Measurements from ENCODE around the gene FOXN4.

Gene FOXN4

DNA sequence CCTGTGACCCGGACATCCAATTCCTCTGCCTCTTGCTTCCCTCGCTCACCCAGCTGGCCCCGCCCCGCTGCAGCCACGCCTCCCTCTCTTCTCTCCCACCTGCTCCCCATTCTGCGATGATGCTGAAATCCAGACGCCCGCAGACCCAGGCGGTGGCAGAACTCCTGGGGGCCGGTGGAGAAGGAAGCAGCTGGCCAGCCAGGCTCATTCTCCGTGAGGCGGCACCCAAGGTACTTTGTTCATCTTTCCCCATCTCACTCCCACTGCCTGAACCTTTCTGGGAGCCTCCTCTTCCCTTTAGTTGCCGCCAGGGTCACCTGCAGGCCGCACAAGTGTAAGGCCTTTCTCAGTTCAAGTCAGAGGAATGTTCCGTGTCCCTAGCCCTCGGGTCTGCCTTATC is 35.7 kb downstream of the FOXN4 start:
- Histone ChIP-seq H3K4me1 (ENCODE audit: control insufficient read depth, insufficient read depth, low read length, poor library complexity, severe bottlenecking) (no peaks in the 10 kb centered on the region), H3K4me3 (ENCODE audit: insufficient read depth, low read depth, low read length, poor library complexity, severe bottlenecking) (no peak overlapping the region), H3K27me3 (replicated peaks; ENCODE audit: control insufficient read depth, insufficient read depth, low read length, poor library complexity, severe bottlenecking) (no peaks in the 10 kb centered on the region), H3K9me3 (ENCODE audit: control insufficient read depth, low read length) (no peaks in the 10 kb centered on the region), H3K27ac (ENCODE audit: insufficient read depth, low read length, poor library complexity, severe bottlenecking) (no peak overlapping the region), H3K36me3 (ENCODE audit: control insufficient read depth, insufficient read depth, low read length) (no peaks in the 10 kb centered on the region)
- no peak for DNase-seq

GRCh38 chr12:109271418-109271817 is 37.7 kb downstream of the FOXN4 start:
- Histone ChIP-seq H3K27me3 (replicated peaks; ENCODE audit: control insufficient read depth, insufficient read depth, low read length, poor library complexity, severe bottlenecking) (no peaks in the 10 kb centered on the region), H3K9me3 (ENCODE audit: control insufficient read depth, low read length) (no peaks in the 10 kb centered on the region), H3K27ac (ENCODE audit: insufficient read depth, low read length, poor library complexity, severe bottlenecking) (no peak overlapping the region), H3K36me3 (ENCODE audit: control insufficient read depth, insufficient read depth, low read length) (no peaks in the 10 kb centered on the region), H3K4me1 (ENCODE audit: control insufficient read depth, insufficient read depth, low read length, poor library complexity, severe bottlenecking) (no peaks in the 10 kb centered on the region), H3K4me3 (ENCODE audit: insufficient read depth, low read depth, low read length, poor library complexity, severe bottlenecking) (no peak overlapping the region)
- no peak for DNase-seq

- H3K4me3 ChIP-seq (ENCODE audit: insufficient read depth, low read depth, low read length, poor library complexity, severe bottlenecking) = no peak overlapping the region
- H3K9me3 ChIP-seq (ENCODE audit: control insufficient read depth, low read length) = no peaks in the 10 kb centered on the region
Measured at GRCh38 chr12:109270494-109270893, 38.6 kb downstream of the FOXN4 start.

GRCh38 chr12:109269428-109269827 is 39.7 kb downstream of the FOXN4 start:
- H3K9me3 ChIP-seq (ENCODE audit: control insufficient read depth, low read length) = no peaks in the 10 kb centered on the region
- peaks cover 5% of the 10 kb centered on the region for H3K36me3 ChIP-seq (ENCODE audit: control insufficient read depth, insufficient read depth, low read length)
- no peaks in the 10 kb centered on the region for H3K4me1 ChIP-seq (ENCODE audit: control insufficient read depth, insufficient read depth, low read length, poor library complexity, severe bottlenecking)
- no peaks in the 10 kb centered on the region for H3K27me3 ChIP-seq (replicated peaks; ENCODE audit: control insufficient read depth, insufficient read depth, low read length, poor library complexity, severe bottlenecking)
- no peak overlapping the region for H3K4me3 ChIP-seq (ENCODE audit: insufficient read depth, low read depth, low read length, poor library complexity, severe bottlenecking)
- H3K27ac ChIP-seq (ENCODE audit: insufficient read depth, low read length, poor library complexity, severe bottlenecking) = no peak overlapping the region
- DNase-seq = no peak

More at GRCh38 chr12:109270494-109270893, 38.6 kb downstream of the FOXN4 start:
- DNase-seq = no peak
- no peaks in the 10 kb centered on the region for H3K4me1 ChIP-seq (ENCODE audit: control insufficient read depth, insufficient read depth, low read length, poor library complexity, severe bottlenecking)
- H3K27ac ChIP-seq (ENCODE audit: insufficient read depth, low read length, poor library complexity, severe bottlenecking) = no peak overlapping the region
- no peaks in the 10 kb centered on the region for H3K36me3 ChIP-seq (ENCODE audit: control insufficient read depth, insufficient read depth, low read length)
- H3K27me3 ChIP-seq (replicated peaks; ENCODE audit: control insufficient read depth, insufficient read depth, low read length, poor library complexity, severe bottlenecking) = no peaks in the 10 kb centered on the region

DNA sequence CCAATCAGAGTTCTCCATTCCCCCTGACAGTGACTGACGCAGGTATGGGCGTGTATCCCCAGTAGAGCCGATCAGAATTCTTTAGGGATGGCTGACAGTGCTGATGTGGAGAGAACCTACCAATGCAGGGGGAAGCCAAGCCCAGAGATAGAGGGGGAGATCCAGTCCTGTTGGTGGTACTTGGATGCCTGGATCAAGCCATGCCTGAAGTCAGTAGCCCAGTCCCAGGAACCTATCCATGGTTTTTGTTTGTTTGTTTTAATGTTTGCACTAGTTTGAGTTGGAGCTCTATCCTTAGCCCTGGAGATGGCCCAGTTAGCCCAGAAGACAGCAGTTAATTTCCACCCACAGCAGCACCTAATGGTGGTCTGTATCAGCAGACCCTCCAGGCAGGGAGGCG is 40.2 kb downstream of the FOXN4 start:
- no peaks in the 10 kb centered on the region for H3K9me3 ChIP-seq (ENCODE audit: control insufficient read depth, low read length)
- no peaks in the 10 kb centered on the region for H3K4me1 ChIP-seq (ENCODE audit: control insufficient read depth, insufficient read depth, low read length, poor library complexity, severe bottlenecking)
- no peak overlapping the region for H3K4me3 ChIP-seq (ENCODE audit: insufficient read depth, low read depth, low read length, poor library complexity, severe bottlenecking)
- H3K27me3 ChIP-seq (replicated peaks; ENCODE audit: control insufficient read depth, insufficient read depth, low read length, poor library complexity, severe bottlenecking) = no peaks in the 10 kb centered on the region
- H3K36me3 ChIP-seq (ENCODE audit: control insufficient read depth, insufficient read depth, low read length) = peaks cover 6% of the 10 kb centered on the region
- H3K27ac ChIP-seq (ENCODE audit: insufficient read depth, low read length, poor library complexity, severe bottlenecking) = no peak overlapping the region
- no peak for DNase-seq

- no peaks in the 10 kb centered on the region for H3K9me3 ChIP-seq (ENCODE audit: control insufficient read depth, low read length)
- no peak overlapping the region for H3K27ac ChIP-seq (ENCODE audit: insufficient read depth, low read length, poor library complexity, severe bottlenecking)
- peaks cover 6% of the 10 kb centered on the region for H3K36me3 ChIP-seq (ENCODE audit: control insufficient read depth, insufficient read depth, low read length)
- DNase-seq = no peak
- no peak overlapping the region for H3K4me3 ChIP-seq (ENCODE audit: insufficient read depth, low read depth, low read length, poor library complexity, severe bottlenecking)
- H3K27me3 ChIP-seq (replicated peaks; ENCODE audit: control insufficient read depth, insufficient read depth, low read length, poor library complexity, severe bottlenecking) = no peaks in the 10 kb centered on the region
- H3K4me1 ChIP-seq (ENCODE audit: control insufficient read depth, insufficient read depth, low read length, poor library complexity, severe bottlenecking) = no peaks in the 10 kb centered on the region
Measured at GRCh38 chr12:109267361-109267760, 41.7 kb downstream of the FOXN4 start.

- H3K9me3 ChIP-seq (ENCODE audit: control insufficient read depth, low read length) = no peaks in the 10 kb centered on the region
- H3K27me3 ChIP-seq (replicated peaks; ENCODE audit: control insufficient read depth, insufficient read depth, low read length, poor library complexity, severe bottlenecking) = no peaks in the 10 kb centered on the region
- no peak overlapping the region for H3K4me3 ChIP-seq (ENCODE audit: insufficient read depth, low read depth, low read length, poor library complexity, severe bottlenecking)
- no peak overlapping the region for H3K27ac ChIP-seq (ENCODE audit: insufficient read depth, low read length, poor library complexity, severe bottlenecking)
- DNase-seq = no peak
- H3K4me1 ChIP-seq (ENCODE audit: control insufficient read depth, insufficient read depth, low read length, poor library complexity, severe bottlenecking) = no peaks in the 10 kb centered on the region
- H3K36me3 ChIP-seq (ENCODE audit: control insufficient read depth, insufficient read depth, low read length) = peaks cover 10% of the 10 kb centered on the region
Measured at GRCh38 chr12:109266106-109266879, 42.8 kb downstream of the FOXN4 start.

DNA sequence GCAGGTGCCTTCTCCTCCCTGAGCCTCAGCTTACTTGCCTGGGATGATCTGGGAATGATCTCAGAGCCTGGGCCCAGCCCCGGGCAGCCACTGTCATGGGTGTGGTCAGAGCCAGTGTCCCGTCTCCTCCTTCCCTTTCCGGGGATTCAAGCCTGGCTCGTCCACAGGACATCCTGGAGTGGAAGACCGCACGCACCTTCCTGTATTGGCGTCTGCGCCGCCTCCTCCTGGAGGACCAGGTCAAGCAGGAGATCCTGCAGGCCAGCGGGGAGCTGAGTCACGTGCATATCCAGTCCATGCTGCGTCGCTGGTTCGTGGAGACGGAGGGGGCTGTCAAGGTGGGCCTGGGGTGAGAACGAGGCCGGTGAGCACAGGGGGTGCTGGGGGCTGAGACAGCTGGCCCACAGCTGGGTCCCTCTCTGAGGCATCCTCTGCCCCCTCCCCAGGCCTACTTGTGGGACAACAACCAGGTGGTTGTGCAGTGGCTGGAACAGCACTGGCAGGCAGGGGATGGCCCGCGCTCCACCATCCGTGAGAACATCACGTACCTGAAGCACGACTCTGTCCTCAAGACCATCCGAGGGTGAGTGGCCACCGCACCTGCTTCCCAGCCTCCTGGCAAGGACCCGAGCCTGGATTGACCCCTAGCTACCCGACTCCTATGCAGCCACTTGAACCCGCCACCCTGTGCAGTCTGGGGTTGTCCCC is 44.0 kb downstream of the FOXN4 start:
- Histone ChIP-seq H3K4me1 (ENCODE audit: control insufficient read depth, insufficient read depth, low read length, poor library complexity, severe bottlenecking) (no peaks in the 10 kb centered on the region), H3K27me3 (replicated peaks; ENCODE audit: control insufficient read depth, insufficient read depth, low read length, poor library complexity, severe bottlenecking) (no peaks in the 10 kb centered on the region), H3K27ac (ENCODE audit: insufficient read depth, low read length, poor library complexity, severe bottlenecking) (no peak overlapping the region), H3K36me3 (ENCODE audit: control insufficient read depth, insufficient read depth, low read length) (peaks cover 10% of the 10 kb centered on the region), H3K9me3 (ENCODE audit: control insufficient read depth, low read length) (no peaks in the 10 kb centered on the region), H3K4me3 (ENCODE audit: insufficient read depth, low read depth, low read length, poor library complexity, severe bottlenecking) (no peak overlapping the region)
- no peak for DNase-seq

DNA sequence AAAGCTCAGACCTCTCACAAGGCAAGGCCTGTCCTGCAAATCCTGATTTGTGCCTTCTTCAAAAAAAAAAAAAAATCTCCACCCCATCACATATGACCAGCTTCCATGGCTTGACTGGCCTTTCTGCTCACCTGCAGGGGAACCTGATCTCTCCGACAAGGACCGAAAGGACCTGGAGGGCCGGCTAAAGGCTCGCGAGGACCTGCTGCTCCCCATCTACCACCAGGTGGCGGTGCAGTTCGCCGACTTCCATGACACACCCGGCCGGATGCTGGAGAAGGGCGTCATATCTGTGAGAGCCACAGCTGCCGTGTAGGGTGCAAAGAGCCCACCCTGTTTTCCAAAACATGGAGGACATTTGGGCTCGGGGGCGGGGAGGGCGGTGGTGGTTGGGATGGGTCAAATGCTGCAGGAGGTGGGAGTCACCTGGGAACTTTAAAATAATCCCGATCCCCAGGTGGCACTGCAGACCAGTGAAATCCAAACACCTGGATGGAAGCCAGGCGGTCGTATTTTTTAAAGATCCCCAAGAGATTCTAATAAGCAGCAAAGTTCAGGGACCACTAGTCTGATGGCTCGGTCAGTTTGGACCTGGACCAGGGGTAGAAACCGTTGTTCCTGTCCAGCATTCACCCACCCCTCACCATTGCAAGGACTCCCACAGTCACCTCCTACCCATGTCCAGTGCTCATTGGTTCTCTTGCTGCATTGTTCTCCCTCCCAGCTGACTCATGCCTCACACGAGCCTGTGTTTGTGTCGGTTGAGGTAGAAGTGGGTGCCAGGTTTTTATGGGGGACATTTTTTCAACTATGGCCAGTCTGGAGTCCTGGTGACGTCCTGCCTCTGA is 44.8 kb downstream of the FOXN4 start:
- Histone ChIP-seq H3K4me3 (ENCODE audit: insufficient read depth, low read depth, low read length, poor library complexity, severe bottlenecking) (no peak overlapping the region), H3K27ac (ENCODE audit: insufficient read depth, low read length, poor library complexity, severe bottlenecking) (no peak overlapping the region), H3K4me1 (ENCODE audit: control insufficient read depth, insufficient read depth, low read length, poor library complexity, severe bottlenecking) (no peaks in the 10 kb centered on the region), H3K36me3 (ENCODE audit: control insufficient read depth, insufficient read depth, low read length) (peaks cover 10% of the 10 kb centered on the region), H3K27me3 (replicated peaks; ENCODE audit: control insufficient read depth, insufficient read depth, low read length, poor library complexity, severe bottlenecking) (no peaks in the 10 kb centered on the region), H3K9me3 (ENCODE audit: control insufficient read depth, low read length) (no peaks in the 10 kb centered on the region)
- DNase-seq = peak in 1 of 3 donors; percentile 11
